GM19438 (cell line): Measurements from ENCODE around the gene MEOX1.
"Not testable (repeated sequence)": the region's sequence is repeated elsewhere in the genome, so short reads cannot be mapped to it uniquely, and the experiment has no call there.

Source experiments
- ATAC-seq: cut with Tn5 transposase; IDR thresholded peaks from one replicate; pipeline ENCODE4 v1.9.1; 2021; ENCODE audit warnings: low read depth; ENCODE audit not compliant: unreplicated experiment

MEOX1 gene

DNA sequence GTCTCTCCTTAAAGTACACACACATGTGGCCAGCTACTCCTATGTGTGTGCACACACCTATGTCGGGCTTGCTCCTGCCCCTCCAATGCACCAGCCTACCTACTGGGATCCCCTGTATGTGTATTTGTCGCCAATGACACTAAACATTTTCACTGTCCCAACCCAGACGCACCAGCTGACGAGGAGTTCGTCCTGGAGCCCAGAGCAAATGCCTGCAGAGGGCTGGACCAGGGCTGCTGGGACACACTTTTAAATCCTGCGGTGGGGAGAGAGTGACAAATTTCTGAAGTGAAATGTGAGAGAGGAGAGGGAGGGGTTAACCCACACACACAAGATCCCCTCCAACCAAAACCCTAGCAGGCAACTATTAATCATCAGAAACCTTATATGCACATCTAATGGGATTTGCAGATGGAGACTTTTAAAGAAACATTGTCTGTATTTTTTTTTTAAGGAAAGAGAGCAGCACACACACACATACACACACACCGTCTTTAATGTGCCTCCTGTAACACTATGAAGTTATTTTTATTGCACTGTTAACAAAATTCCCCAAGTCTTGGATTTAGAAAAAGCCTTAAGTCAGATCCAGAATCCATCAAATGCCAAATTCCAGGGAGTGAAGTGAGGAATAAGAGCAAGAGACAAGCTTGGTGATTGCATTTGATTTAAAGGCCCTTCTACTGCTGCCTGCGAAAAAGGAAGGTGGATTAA lies at the start of gene MEOX1:
MEOX1 (minus strand) TSS at position 224 of the 714 bp plus-strand sequence. CDS start 388 bp downstream, outside the sequence.
- no peak for ATAC-seq

DNA sequence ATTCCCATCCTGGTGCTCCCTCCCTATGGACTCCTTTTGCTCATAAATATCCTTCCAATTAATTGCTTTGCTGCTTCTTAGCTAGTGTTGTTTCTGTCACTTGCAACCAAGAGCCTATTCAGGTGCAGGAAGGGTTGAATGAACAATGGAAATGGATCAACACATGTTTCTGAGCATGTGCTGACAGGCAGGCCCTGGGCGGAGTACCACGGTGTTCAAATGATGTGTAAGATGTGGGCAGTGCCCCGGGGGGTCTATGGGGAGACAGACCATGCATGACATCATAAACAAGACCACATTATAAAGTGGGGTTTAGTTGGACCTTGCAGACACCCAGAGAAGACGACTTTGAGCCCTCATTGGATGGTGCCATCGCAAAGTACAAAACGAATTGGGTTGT lies 48.4 kb upstream of the MEOX1 start:
- ATAC-seq: no peak

DNA sequence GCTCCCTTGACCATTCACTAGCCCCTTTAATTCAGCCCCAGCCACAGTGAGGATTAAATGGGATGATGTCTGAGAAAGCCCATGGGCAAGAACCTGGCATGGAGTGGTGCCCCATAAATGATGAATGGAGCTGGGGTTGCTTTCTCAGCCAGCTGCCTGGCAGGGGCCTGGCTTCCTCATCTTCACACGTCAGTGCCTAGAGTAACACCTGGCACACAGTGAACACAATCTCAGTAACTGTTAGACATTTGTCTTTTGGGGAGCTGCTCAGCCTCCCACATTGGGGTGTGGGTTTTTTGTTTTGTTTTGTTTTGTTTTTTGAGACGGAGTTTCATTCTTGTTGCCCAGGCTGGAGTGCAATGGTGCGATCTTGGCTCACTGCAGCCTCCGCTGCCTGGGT lies 47.5 kb upstream of the MEOX1 start:
- no peak for ATAC-seq

DNA sequence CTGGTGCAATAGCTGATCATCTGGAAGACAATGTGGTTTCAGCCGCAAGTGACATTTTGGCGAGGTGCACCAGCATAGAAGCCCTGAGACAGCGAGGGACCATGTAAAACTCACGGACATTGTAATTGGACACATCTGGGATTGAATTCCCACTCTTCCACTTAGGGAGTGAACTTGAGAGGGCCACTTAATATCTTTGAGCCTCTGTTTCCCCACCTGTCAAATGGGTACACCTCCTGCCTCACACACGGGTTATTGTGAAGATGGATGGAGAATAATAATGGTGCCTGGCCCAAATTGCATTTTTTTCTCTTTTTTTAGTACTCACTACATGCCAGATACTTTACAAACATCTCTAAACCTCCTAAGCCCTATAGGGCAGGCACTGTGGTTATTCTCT lies 45.5 kb upstream of the MEOX1 start:
- ATAC-seq: no peak

DNA sequence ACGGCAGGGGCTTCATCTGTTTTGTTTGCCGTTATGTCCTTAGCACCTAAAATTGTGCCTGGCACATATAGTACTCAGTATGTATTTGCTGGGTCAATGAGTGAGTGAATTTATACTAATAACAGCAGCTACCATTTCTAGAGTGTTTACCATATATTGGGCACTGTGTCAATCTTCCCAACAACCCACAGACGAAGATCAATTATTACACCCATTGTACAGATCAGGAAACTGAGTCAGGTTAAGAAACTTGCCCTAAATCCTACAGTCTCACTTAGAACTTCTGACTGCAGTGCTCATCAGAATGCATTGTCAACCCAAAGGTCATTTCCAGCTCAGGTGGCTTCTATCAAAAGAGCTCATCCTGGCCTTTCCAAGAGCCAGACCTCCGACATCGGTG lies 44.5 kb upstream of the MEOX1 start:
- ATAC-seq: no peak

DNA sequence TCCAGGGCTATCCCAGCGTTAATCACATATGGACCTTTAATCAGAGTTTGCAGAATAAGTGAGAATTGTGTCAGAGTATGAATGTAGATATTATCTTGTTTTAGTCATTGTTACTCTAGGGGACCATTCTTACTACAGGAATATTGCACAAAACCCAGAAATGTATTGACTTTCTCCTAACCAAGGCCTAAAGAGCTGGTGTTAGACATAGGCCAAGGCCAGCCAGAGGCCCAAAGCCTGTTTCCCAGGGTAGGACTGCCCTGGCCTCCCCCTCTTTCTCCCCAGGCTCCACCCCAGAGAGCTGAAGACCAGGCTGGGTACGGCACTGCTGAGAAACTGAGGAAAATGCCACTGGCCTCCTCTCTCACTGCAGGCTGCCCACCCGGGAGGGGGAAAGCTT lies 41.9 kb upstream of the MEOX1 start:
- no peak for ATAC-seq

DNA sequence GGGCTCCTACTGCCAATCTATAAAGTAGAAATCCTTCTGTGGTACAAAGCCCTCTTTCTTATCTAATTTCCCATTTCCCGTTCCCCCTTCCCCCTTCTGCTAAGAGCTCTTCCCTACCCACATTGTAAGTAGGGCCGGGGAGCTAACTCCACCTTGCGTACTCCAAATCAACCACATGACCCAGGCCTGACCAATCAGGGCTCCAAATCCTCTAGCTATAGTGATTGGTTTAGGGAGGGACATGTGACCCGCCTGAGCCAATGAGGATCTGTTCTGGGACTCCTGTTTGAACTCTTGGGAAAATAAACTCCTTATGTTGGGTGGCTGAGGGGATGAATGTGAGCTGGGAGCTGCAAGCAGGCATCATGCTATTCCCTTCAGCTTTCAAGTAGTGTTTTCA lies 40.9 kb upstream of the MEOX1 start:
- no peak for ATAC-seq

DNA sequence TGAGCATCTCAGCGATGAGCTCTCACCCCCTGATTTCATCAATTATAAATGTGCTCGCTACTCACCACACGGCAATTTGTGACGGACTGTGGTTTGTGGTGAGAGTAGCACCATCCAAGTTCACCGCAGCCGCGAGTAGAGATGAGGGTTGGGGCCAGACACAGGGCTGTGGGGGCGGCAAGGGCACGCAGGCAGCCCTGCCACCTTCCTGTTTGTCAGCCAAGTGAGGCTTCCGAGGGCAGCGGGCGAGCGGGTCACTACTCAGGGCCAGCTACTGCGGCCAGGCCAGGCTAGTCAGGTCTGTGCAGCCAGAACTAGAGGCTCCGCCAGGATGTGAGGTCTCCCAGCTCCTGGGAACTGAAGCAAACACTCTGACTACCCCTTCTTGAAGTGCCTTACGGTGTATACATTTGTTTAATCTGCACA lies 39.6 kb upstream of the MEOX1 start:
- no peak for ATAC-seq

DNA sequence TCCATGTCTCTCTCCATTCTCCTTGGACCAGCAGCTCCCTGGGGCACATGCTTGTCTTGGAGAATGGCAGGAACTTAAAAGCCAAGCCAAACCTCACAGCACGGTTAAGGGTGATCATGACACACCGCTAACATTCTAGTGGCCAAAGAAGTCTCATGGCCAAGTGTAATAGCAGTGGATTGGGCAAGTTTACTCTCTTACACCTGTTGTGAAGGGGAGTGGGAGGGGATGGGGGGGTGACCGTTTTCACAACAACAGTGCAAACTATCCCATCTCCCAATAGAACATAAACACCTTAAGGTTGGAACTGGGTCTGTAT lies 37.7 kb upstream of the MEOX1 start:
- ATAC-seq: no peak

DNA sequence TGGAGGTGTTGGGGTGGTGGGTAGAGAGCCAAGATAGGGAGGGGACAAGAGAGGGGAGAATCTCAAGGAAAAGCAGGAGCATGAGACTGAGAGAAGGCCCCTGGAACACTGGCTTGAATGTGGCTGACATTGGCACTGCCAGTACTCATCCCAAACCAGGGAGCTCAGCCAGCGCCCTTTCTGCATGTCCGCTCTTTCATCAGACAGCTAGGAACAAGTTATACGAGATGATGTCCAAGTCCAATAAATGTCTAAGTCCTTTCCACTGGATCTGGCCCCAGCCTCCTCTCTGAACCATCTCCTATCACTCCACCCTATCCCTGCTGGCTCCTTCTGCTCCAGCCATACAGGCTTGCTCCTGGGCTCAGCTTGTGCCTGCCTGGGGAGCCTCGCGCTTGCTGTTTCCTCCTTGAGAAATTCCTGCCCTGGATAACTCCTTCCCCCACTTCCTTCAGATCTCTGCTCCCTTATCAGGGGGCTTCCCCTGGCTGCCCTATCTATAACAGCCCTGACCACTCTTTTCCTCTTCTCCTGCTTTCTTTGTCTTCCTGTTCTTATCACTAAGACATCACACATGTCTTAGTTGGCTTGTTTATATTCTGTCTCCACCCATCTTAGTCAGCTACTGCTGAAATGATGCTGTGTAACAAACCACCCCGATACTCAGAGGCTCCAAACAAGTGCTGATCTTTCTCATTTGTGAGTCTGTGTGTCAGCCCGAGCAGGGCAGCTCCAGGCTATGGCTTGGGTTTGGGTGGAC lies 37.1 kb upstream of the MEOX1 start:
- no peak for ATAC-seq

DNA sequence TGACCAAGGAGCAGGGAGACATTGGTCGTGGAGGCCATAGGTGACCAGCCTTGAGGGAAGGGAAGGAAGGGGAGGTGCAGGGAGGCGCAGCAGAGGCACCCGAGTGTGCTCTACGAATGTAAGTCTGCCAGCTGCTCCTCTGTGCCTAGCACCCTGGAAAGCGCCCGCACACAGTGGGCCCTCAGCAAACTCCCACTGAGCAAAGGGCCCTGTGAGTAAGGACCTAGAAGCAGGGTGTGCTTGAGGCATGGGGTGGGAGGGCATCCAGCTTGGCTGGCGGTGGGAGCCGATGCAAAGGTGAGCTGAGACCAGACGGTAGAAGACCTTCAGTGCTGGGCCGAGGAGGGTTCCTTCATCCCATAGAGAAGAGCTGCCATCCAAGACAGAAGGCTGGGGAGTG lies 36.2 kb upstream of the MEOX1 start:
- ATAC-seq: no peak

DNA sequence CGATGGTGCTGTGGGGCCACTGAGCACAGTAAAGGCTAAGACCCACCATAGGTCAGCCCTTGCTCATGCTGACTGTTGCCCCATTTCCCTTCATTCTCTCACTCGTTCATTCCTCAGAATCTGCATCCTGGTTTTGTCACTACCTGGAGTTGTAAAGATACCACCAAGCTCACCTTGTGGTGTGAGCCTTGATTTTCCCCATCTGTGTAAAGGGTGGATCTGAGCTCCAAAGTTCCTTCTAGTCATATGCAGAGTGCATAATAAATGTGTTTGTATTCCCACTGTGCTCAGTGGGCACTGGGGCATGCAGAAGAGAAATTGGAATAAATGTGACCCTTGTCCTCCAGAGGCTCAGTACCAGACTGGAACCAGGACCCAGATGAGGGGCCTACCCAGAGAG lies 35.2 kb upstream of the MEOX1 start:
- no peak for ATAC-seq

DNA sequence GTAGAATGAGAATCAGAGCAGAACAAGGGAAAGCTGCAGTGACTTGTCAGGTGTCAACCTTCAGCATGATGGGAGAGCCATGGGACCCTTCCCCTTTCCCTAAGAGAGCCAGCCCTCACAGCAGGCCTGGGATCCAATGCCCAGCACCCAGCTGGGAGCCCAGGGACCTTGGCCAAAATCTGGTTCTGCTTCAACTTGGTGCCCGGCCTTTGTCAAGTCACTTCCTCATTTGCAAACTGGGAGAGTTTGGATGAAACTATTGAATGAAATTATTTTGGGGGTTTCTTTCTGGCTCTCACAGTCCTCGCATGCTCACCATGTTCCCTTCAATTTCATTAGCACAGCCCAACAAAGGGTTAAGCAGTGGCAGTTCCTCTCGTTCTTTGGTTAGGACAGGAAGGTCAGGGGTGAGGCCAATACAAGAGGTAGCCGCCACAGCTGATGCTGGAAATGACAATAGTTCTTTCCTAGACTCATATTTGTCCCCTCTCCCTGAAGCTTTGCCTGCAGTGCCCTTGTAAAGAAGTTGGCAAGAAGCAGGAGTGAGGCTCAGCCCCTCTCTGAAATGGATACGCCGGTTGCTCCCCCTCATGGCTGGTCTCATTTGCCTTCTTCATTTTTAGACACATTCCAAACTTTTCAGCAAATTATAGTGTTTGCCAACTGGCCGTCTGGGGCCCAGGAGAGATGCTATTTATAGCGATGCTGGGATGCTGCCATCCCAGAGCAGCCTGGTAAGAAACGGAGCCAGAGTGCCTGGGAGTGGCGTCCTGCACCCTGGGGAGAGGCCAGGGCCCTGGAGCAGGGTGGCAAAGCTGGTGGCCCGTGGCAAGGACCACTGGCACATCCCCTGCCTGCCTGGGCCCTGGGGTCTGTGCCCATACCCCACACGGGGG lies 34.5 kb upstream of the MEOX1 start:
- ATAC-seq: no peak

DNA sequence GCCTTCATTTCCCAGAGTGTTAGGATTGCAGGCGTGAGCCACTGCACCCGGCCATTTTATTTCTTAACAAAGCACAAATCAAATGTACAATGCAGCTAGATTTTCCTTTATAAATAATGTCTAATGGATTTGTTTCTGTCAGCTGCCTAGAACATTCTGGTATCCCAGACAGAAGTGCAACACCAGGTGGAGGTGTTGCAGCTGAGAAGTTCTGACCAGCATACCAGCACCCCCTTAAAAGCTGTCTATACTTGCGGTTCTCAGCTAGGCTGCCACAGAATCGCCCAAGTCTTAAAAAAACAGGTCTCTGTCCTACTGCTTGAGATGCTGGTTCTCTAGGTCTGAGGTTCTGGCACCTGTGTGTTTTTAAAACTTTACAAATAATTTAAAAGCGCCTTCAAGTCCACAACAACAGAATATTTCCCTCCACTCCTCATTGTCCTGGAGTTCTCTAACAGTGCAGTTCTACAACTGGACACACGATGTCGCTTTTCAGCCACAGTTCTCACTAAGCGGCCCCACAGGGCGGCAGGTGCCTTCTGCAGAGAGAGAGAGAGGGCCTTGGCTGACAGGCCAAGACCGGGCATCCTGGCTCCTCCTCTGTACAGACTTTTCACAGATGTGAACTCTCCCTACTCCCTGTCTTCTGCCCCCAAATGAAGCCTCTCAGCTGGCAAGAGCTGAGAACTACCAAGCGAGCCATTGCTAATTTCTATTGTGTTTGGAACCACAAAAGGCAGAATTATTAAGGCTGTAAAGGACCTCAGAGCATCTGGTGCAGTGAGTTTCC lies 32.6 kb upstream of the MEOX1 start:
- ATAC-seq: no peak

DNA sequence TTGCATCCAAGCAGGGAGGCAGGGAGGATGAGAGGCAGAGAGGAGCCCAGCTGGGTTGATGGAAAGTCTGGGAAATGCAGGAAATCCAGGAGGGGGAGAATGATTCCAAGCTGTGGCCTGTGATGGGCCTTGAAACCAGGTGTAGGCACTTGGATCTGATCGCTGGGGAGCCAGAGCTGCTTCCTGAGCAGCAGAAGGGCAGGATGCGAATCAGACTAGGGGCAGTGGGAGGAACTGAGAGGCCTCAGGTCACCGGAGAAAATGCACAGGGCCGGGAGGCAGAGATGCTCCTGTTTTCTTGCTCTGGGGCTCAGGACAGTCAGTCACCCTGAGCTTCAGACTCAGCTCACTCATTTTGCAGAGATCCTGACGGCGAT lies 29.6 kb upstream of the MEOX1 start:
- ATAC-seq: no peak

DNA sequence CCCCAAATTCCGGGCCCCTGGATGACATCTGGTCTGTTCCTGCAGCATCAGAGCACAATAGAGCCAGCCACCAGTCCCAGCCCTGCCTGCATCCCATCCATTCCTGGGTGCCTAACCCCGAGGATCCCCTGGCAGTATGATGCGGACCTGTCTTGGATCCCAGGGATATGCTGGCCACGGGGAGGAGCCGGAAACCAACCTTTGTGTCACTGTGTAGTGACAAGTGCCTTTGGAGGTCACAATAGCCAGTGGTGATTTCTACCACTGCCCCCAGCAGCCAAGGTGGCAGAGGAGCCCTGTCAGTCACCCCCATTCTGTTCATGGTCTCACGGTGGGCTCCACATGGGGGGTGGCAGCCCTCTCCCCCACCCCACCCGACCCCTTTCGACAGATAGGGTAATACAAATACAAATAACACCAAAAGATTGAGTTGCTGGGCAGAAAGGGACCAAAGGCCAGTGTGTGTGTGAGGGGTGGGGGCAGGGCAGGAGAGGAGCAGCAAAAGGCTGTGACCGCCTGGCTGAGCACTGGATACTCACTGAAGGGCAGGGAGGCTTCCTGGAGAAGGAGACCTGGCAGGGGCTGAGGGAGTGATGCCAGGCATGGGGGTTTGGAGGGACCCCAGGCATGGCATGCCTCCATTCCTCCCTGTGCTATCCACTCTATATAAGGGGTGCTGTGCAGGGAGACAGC lies 29.0 kb upstream of the MEOX1 start:
- ATAC-seq: no peak

DNA sequence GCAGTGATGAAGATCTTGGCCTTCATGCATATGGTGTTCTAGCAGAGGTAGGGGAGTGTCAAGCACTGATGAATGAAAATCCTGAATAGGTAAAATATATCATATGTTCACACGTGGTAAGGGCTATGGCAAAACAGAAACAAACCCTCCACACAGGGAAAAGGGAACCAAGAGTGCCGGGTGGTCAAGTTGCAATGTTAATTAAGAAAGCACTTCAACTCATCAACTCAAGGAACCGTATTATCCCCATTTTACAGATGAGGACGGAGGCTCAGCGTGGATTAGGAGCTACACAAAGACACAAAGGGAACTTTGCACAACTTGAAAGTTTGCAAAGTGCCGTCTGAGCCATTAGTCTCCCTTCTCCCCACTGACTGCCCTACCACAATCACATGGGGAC lies 28.1 kb upstream of the MEOX1 start:
- ATAC-seq: no peak

DNA sequence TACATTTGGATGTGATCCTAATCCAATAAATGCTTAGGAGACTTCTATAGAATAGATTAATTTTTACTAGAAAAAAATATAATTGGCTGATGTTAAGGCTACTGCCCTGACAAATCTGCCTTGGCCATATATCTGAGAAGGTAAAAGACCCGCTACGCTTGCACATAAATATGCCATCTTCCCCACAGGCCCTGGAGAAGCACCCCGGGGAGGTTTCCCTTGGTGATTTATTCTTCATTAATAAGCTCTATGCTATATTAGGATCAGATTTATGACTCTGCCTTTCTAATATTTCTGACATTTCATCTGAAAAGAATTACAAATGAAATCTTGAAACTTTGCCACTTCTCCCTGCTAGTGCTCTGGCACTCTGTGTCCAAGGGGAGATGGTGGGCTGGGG lies 27.4 kb upstream of the MEOX1 start:
- no peak for ATAC-seq

DNA sequence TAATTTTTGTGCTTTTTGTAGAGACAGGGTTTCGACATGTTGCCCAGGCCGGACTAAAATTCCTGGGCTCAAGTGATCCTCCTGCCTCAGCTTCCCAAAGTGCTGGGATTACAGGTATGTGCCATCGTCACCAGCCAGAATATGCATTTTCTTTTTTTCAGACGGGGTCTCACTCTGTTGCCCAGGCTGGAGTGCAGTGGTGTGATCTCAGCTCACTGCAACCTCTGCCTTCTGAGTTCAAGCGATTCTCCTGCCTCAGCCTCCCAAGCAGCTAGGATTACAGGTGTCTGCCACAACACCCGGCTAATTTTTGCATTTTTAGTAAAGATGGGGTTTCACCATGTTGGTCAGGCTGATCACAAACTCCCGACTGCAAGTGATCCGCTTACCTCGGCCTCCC lies 25.2 kb upstream of the MEOX1 start:
- ATAC-seq: not testable (repeated sequence)
